Mucosa of gallbladder (tissue), 1 donor: Measurements from ENCODE around the gene GGT5. TPM values are rescaled to one million over a fixed set of nuclear protein-coding genes. Genes with fewer than 3 reads are reported as not detected.
A peak's percentile ranks its signal among the peaks of the same experiment; 100 is the strongest.
"Not testable (repeated sequence)": the region's sequence is repeated elsewhere in the genome, so short reads cannot be mapped to it uniquely, and the experiment has no call there.

Source experiments
- DNase-seq: peaks from one replicate; pipeline ENCODE4 v3.0.0-alpha.2; 2020; ENCODE audit warnings: low spot score
- total RNA-seq: library from RNA; stranded (reverse); gene quantifications from one replicate; pipeline ENCODE4 v1.2.1, GENCODE V29; 2021
- donor health status: DM: no; HTN: no; CAD: no.

GGT5 gene
- total RNA-seq, 1 donor from 2014 or later: 21.8 TPM

- DNase-seq: not testable (repeated sequence)
Measured at GRCh38 chr22:24262185-24262749, 17.4 kb upstream of the GGT5 start.

DNA sequence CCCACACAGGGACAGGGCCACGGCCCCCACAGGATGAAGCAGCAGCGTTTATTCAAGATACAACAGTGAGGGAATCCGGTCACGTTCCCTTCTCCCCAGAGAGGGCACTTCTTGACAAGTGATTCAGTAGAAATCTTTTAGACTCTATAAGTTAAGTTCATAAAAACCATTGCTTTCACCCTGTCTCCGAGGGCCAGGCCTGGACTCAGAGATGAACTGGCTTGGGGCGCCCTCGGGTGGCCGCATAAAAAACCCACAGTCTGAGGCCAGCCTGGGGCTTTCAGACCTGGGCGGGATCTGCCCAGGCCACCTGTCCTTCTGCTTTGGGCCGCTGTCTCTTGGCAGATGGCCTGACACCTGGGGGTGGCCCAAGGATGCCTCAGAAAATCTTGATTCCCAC lies 14.6 kb upstream of the GGT5 start:
- DNase-seq: peak; percentile 77

GRCh38 chr22:24256736-24257135 lies 11.9 kb upstream of the GGT5 start:
- not testable (repeated sequence) for DNase-seq

DNA sequence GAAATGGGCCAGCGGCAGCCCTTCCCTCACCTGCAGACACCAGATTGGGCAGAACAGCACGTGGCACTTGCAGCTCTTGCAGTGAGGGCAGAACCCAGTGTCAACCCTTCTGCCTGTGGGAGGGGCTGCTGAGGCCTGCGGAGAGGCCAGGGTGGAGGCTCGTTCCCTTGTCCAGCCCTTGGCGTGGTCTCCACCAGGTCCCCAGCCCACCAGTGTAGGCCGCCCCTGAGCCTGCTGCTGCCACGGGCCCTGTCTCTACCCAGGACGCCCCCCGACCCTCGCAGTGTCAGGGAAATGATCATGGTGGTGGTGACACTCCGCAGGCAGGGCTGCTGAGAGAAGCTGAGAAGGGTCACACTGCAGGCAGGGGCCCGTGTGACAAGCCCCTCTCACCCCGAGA lies 11.3 kb upstream of the GGT5 start:
- DNase-seq: not testable (repeated sequence)

GRCh38 chr22:24253126-24253525 lies 8.2 kb upstream of the GGT5 start:
- not testable (repeated sequence) for DNase-seq

GRCh38 chr22:24251286-24251685 lies 6.4 kb upstream of the GGT5 start:
- DNase-seq: not testable (repeated sequence)

DNA sequence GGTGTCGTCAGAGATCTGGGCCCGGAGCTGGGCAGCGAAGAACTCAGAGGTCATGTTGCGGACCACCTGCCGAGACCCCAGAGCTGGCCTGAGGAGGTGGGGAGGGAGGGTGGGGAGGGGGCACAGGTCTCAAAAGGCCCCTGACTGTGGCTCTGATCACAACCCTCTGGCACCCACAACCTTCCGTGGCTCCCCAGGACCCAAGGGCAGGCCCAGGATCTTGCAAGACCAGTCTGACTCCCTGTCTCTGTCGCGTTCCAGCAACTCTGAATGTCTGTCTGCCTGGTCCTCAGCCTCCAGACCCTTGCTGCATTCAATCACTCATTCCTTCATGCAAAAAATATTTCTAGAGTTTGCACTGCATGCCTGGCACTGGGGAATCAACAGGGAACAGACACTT lies 4.5 kb upstream of the GGT5 start:
- DNase-seq: not testable (repeated sequence)

GRCh38 chr22:24248611-24249010 lies 3.7 kb upstream of the GGT5 start:
- not testable (repeated sequence) for DNase-seq

DNA sequence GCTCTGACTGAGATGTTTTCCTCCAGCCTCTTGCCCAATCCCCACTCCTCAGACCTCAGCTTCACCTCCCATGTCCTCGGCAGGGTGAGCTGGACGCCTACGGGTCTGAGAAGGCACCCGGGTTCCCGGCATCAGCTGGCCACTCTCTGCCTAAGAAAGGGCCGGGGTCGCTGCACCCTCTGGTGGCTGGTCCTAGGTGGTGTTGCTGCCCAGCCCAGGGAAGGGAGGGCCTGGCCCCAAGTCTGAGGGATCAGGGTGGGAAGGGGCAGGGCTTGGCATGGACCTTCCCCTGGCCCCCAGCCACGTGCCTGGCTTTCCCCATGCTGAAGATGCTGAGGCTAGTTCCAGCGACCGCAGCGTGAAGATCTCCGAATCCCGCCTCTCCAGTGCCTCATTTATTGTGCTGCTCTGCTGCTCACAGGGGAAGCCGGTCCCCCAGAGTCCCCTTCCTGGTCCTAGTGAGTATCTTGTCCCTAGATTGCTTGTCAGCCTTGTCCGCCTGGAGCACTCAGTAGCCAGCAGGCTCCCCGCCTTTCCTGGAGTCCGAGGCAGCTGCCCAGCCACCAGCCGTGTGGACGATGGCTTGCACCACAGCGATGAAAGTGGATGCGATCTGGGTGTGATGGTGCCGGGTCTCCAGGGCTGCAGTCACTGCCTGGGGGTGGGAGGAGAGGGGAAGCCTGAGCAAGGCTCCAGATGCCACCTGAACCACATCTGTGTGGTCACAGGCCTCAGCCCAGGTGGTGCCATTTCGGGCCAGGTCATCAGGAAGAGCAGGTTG lies 2.9 kb upstream of the GGT5 start:
- DNase-seq: peak; percentile 85

GRCh38 chr22:24247011-24247507 lies 2.2 kb upstream of the GGT5 start:
- no peak for DNase-seq

DNA sequence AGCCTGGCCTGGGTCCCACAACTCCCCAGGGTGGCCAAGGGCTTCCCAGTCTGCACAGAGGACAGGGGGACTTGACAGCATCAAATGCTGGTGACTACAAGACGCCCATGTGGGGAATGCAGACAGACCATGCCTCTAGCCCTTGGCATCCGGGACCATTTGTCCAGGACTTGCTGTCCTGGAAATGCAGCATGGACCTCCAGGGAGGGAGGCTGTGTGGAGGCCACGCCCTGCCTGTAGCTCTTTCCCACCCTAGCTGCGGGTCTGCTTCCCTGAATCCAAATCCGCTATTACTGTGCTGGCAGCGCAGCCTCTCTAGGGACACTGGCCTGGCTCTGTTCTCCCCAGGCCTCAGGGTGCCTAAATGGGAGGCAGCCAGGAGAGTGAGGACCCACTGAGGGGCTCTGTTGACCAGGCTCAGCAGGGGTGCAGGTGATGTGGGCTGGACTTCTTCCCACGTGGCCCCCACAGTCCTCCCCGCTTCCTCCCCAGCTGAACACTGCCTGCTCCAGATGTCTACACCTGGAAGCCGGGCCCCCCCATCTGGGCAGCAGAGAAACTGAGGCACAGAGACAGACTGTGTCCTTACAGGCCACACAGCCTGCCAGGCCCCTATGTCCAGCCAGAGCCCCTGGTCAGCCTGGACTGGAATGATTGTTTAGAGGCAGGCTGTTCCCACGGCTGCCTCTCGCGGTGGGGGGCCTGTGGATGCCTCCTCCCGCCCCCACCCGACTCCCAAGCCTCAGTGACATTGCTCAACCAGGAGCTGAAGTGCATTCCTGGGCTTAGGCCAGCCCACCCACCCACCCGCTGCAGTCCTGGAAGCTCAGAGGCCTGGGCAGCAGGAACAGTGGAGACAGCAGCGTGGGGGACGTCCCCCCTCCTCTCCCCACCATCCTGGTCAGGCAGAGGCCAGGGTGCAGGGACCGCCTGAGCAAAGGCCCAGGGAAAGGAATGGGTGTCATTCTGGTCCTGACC lies 991 bp upstream of the GGT5 start:
- peak; percentile 49 for DNase-seq

- DNase-seq: no peak
Measured at GRCh38 chr22:24244144-24244787, 616 bp downstream of the GGT5 start.

DNA sequence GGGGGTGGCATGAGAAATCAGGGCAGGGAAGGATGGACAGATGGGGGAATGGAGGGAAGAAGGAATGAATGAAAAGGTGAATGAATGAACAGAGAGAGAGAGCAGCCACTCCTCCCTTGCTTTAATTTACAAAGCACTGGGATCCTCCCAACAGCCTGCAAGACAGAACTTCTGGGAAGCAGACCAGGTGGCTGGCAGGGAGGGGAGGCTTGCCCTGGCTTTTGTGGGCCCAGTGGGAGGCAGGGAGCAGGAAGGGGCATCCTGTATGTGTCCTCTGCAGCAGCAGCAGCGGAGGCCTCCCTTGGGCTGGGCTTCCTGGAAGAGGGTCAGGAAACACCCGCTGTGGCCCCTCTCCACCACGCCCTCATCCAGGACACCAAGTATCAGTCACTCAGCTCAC lies 1.5 kb downstream of the GGT5 start:
- not testable (repeated sequence) for DNase-seq

DNA sequence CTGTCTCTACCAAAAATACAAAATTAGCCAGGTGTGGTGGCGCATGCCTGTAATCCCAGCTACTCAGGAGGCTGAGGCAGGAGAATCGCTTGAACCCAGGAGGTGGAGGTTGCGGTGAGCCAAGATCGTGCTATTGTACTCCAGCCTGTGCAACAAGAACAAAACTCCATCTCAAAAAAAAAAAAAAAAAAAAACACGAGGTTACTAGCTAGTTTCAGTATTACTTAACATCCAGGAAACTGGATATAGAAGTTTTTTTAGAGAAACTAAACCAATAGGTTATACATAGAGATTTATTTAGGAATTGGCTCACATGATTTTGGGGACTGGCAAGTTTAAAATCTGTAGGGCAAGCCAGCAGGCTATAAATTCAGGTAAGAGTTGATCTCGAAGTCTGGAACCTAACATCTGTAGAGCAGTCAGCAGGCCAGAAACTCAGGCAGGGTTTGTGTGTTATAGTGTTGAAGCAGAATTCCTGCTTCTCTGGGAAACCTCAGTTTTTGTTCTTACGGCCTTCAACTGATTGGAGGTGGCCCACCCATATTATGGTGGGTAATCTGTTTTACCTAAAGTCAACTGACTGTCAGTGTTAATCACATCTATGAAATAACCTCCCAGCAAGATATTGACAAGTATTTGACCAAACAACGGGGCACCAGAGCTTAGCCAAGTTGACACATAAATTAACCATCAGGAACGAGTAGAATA lies 3.7 kb downstream of the GGT5 start:
- DNase-seq: not testable (repeated sequence)

DNA sequence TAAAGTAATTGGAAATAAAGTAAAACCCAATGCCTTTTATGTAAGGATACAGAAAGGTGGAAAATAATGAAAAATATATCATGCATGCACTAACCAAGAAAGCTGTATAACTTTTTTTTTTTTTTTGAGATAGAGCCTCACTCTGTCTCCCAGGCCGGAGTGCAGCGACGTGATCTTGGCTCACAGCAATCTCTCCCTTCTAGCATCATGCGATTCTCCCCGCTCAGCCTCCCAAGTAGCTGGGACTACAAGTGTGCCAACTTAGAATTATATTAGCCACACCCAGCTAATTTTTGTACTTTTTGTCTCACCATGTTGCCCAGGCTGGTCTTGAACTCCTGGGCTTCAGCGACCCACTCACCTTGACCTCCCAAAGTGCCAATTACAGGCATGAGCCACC lies 4.5 kb downstream of the GGT5 start:
- DNase-seq: no peak

DNA sequence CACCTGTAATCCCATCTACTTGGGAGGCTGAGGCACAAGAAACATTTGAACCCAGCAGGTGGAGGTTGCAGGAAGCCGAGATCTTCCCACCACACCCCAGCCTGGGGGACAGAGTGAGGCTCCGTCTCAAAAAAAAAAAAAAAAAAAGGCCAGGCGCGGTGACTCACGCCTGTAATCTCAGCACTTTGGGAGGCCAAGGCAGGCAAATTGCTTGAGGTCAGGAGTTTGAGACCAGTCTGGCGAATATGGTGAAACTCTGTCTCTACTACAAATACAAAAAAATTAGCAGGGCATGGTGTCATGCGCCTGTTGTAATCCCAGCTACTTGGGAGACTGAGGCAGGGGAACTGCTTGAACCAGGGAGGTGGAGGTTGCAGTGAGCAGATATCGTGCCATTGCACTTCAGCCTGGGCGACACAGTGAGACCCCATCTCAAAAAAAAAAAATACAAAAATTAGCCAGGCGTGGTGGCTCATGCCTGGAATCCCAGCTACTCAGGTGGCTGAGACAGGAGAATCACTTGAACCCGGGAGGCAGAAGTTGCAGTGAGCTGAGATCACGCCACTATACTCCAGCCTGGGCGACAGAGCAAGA lies 6.7 kb downstream of the GGT5 start:
- DNase-seq: not testable (repeated sequence)

DNA sequence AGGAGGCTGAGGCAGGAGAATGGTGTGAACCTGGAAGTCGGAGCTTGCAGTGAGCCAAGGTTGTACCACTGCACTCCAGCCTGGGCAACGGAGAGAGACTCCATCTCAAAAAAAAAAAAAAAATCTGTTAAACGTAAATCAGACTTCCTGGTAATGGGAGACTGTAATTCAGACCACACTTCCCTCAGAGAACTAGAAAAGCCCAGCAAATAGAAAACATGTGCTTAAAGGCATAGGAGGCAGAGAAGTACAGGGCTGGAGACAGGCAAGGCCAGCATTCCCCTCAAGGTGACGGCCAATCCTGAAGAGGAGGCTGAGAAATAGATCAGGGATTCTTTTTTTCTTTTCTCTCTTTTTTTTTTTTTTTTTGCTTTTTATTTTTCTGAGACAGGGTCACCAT lies 8.2 kb downstream of the GGT5 start:
- DNase-seq: no peak

GRCh38 chr22:24235315-24235714 lies 9.6 kb downstream of the GGT5 start:
- no peak for DNase-seq

- no peak for DNase-seq
Measured at GRCh38 chr22:24233816-24234215, 11.1 kb downstream of the GGT5 start.

- DNase-seq: no peak
Measured at GRCh38 chr22:24233235-24233634, 11.6 kb downstream of the GGT5 start.

DNA sequence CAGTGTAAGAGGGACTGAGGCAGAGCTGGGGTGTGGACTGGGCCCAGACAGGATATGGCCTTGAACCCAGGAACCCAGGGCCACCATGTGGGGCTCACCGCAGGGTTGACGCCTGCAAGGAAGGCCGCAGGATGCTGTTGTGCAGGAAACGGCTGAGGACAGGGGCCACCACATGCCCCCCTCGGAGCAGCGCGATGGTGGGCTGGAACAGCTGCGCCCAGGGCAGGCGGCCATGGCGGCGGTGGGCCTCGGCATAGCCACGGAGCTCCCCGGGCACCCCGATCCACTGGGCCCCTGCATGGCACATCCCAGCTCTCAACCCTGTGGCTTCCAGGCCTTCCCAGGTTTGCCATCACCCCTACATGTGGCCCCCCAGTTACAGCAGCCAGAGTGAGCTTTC lies 12.2 kb downstream of the GGT5 start:
- DNase-seq: no peak
